ENCODE measurements around the gene AFAP1L1. TPM values are rescaled to one million over a fixed set of nuclear protein-coding genes. Genes with fewer than 3 reads are reported as not detected.

The AFAP1L1 gene
- total RNA-seq, 1 experiment from 2014 or later = 2.0 TPM

- no peak for DNase-seq (ENCODE audit: low spot score)
Observed at GRCh38 chr5:149348518-149348917, 76.9 kb downstream of the AFAP1L1 start.

- DNase-seq (ENCODE audit: low spot score) = no peak
Observed at GRCh38 chr5:149349382-149349781, 77.7 kb downstream of the AFAP1L1 start.

GRCh38 chr5:149352169-149352568 is 80.5 kb downstream of the AFAP1L1 start:
- DNase-seq (ENCODE audit: low spot score) = no peak

- DNase-seq (ENCODE audit: low spot score) = no peak
Observed at GRCh38 chr5:149353911-149354310, 82.3 kb downstream of the AFAP1L1 start.

GRCh38 chr5:149355688-149356087 is 84.0 kb downstream of the AFAP1L1 start:
- DNase-seq (ENCODE audit: low spot score) = no peak

- no peak for DNase-seq (ENCODE audit: low spot score)
Observed at GRCh38 chr5:149356391-149356790, 84.7 kb downstream of the AFAP1L1 start.

GRCh38 chr5:149357370-149358293 is 86.0 kb downstream of the AFAP1L1 start, which contains the start of gene PCYOX1L:
TSS of gene PCYOX1L (plus strand) at chr5:149358046. CDS start at chr5:149358069, 23 bp downstream.
- DNase-seq (ENCODE audit: low spot score) = peak; percentile 94

GRCh38 chr5:149358294-149358651 is 86.6 kb downstream of the AFAP1L1 start:
- DNase-seq (ENCODE audit: low spot score) = peak; percentile 19

- DNase-seq (ENCODE audit: low spot score) = no peak
Observed at GRCh38 chr5:149358868-149359495, 87.3 kb downstream of the AFAP1L1 start.

GRCh38 chr5:149360272-149360671 is 88.6 kb downstream of the AFAP1L1 start:
- no peak for DNase-seq (ENCODE audit: low spot score)

- DNase-seq (ENCODE audit: low spot score) = no peak
Observed at GRCh38 chr5:149362541-149362940, 90.9 kb downstream of the AFAP1L1 start.

GRCh38 chr5:149363358-149363757 is 91.7 kb downstream of the AFAP1L1 start:
- no peak for DNase-seq (ENCODE audit: low spot score)

- DNase-seq (ENCODE audit: low spot score) = no peak
Observed at GRCh38 chr5:149363936-149364335, 92.3 kb downstream of the AFAP1L1 start.

GRCh38 chr5:149364719-149365118 is 93.1 kb downstream of the AFAP1L1 start:
- DNase-seq (ENCODE audit: low spot score) = no peak

GRCh38 chr5:149365418-149365817 is 93.8 kb downstream of the AFAP1L1 start:
- no peak for DNase-seq (ENCODE audit: low spot score)

GRCh38 chr5:149366169-149366729 is 94.6 kb downstream of the AFAP1L1 start:
- no peak for DNase-seq (ENCODE audit: low spot score)

- DNase-seq (ENCODE audit: low spot score) = peak; percentile 63
Observed at GRCh38 chr5:149367249-149367971, 95.8 kb downstream of the AFAP1L1 start.

- no peak for DNase-seq (ENCODE audit: low spot score)
Observed at GRCh38 chr5:149367972-149368645, 96.5 kb downstream of the AFAP1L1 start.

- no peak for DNase-seq (ENCODE audit: low spot score)
Observed at GRCh38 chr5:149370878-149371277, 99.2 kb downstream of the AFAP1L1 start.

- peak; percentile 40 for DNase-seq (ENCODE audit: low spot score)
Observed at GRCh38 chr5:149371296-149371962, 99.8 kb downstream of the AFAP1L1 start.
